SK-N-SH (cell line): ENCODE data around the gene MAPK1. TPM values are rescaled to one million over a fixed set of nuclear protein-coding genes. Genes with fewer than 3 reads are reported as not detected.

Experiments used
- CTCF ChIA-PET: fragments of 300-600, 350-600 bp; formaldehyde crosslinking; extraction: SDS; loops from one replicate; lab custom pipeline; 2021; lab: Yijun Ruan, JAX
- POLR2A ChIA-PET: fragments of 350-600 bp; sonication (Branson Sonifier 250); formaldehyde crosslinking; extraction: SDS; loops from one replicate; lab custom pipeline; 2020; ENCODE audit warnings: antibody characterized with exemption, inconsistent platforms; lab: Yijun Ruan, JAX
- DNase-seq: peaks from one replicate; pipeline ENCODE4 v3.0.0; 2012
- H2AFZ ChIP-seq: fragments of 200-600 bp; sonication (generic); 2 replicates; pipeline ENCODE4 v1.8.1; 2016; ENCODE audit warnings: antibody characterized with exemption, mild to moderate bottlenecking, low read depth
- H3F3A ChIP-seq: fragments of 200-600 bp; sonication (generic); replicated peaks from 2 replicates; pipeline ENCODE3; 2016; ENCODE audit warnings: antibody characterized with exemption, mild to moderate bottlenecking; ENCODE audit not compliant: insufficient read depth
- H3K27ac ChIP-seq, 2 experiments: fragments of 200-500 bp in 1 of 2; fragments of 200-600 bp in 1 of 2; sonication (Bioruptor generic) in 1 of 2; sonication (generic), shearing (Covaris generic) in 1 of 2; 2 replicates each; pipeline versions ENCODE4 v1.5.1 to v1.6.1; 2014 to 2016; ENCODE audit warnings: low read depth in 2 of 2, inconsistent platforms in 1 of 2, low read length in 1 of 2, mild to moderate bottlenecking in 1 of 2, mixed read lengths in 1 of 2
- H3K27me3 ChIP-seq: fragments of 200-600 bp; sonication (generic), shearing (Covaris generic); 2 replicates; pipeline ENCODE4 v1.6.1; 2016; ENCODE audit warnings: mixed run types; ENCODE audit not compliant: insufficient read depth
- H3K36me3 ChIP-seq, 2 experiments: fragments of 200-500 bp in 1 of 2; fragments of 200-600 bp in 1 of 2; sonication (Bioruptor generic) in 1 of 2; sonication (generic) in 1 of 2; replicated peaks in 1 of 2; 2 replicates each; pipeline versions ENCODE3 to v1.5.1; 2014 to 2016; ENCODE audit warnings: low read length in 1 of 2, mild to moderate bottlenecking in 1 of 2; ENCODE audit not compliant: insufficient read depth in 2 of 2, control insufficient read depth in 1 of 2
- H3K4me1 ChIP-seq, 2 experiments: fragments of 200-500 bp in 1 of 2; fragments of 200-600 bp in 1 of 2; sonication (Bioruptor generic) in 1 of 2; sonication (generic), shearing (Covaris generic) in 1 of 2; 2 replicates each; pipeline versions ENCODE4 v1.5.1 to v1.6.1; 2014 to 2016; ENCODE audit warnings: low read depth in 1 of 2, low read length in 1 of 2, mixed run types in 1 of 2; ENCODE audit not compliant: insufficient read depth in 2 of 2, control insufficient read depth in 1 of 2
- H3K4me2 ChIP-seq: fragments of 200-600 bp; sonication (generic), shearing (Covaris generic); 2 replicates; pipeline ENCODE4 v1.6.1; 2017; ENCODE audit warnings: mixed run types
- H3K4me3 ChIP-seq, 2 experiments: fragments of 200-500 bp in 1 of 2; fragments of 200-600 bp in 1 of 2; sonication (Bioruptor generic) in 1 of 2; sonication (generic), shearing (Covaris generic) in 1 of 2; 2 replicates each; pipeline versions ENCODE4 v1.5.1 to v1.8.1; 2014 to 2016; ENCODE audit warnings: low read depth in 2 of 2, inconsistent platforms in 1 of 2, low read length in 1 of 2, mild to moderate bottlenecking in 1 of 2, mixed read lengths in 1 of 2, moderate library complexity in 1 of 2
- H3K79me2 ChIP-seq: fragments of 200-600 bp; sonication (generic); 2 replicates; pipeline ENCODE4 v1.8.1; 2017; ENCODE audit warnings: mild to moderate bottlenecking; ENCODE audit not compliant: insufficient read depth
- H3K9ac ChIP-seq: fragments of 200-600 bp; sonication (generic); 2 replicates; pipeline ENCODE4 v1.6.1; 2017; ENCODE audit warnings: mixed run types
- H3K9me2 ChIP-seq: fragments of 200-600 bp; sonication (generic); 2 replicates; pipeline ENCODE4 v1.6.1; 2017; ENCODE audit warnings: mixed run types
- H3K9me3 ChIP-seq: fragments of 200-600 bp; sonication (generic); 2 replicates; pipeline ENCODE4 v1.6.1; 2017; ENCODE audit warnings: mixed run types, mild to moderate bottlenecking, moderate library complexity
- H4K20me1 ChIP-seq: fragments of 200-600 bp; sonication (generic); 2 replicates; pipeline ENCODE4 v1.6.1; 2017; ENCODE audit warnings: mild to moderate bottlenecking, mixed run types; ENCODE audit not compliant: insufficient read depth
- CTCF ChIP-seq: fragments of 200-600 bp; sonication (generic); IDR thresholded peaks from 2 replicates; pipeline ENCODE4 v1.6.1; 2017; ENCODE audit warnings: antibody characterized with exemption, mild to moderate bottlenecking, moderate library complexity
- EP300 ChIP-seq, 2 experiments: IDR thresholded peaks; 2 replicates each; pipeline versions ENCODE4 v1.4.0 to v1.6.1; 2012; ENCODE audit warnings: borderline replicate concordance in 1 of 2, low read depth in 1 of 2, low read length in 1 of 2
- FOSL2 ChIP-seq: IDR thresholded peaks from 2 replicates; pipeline ENCODE4 v1.4.0; 2012; ENCODE audit warnings: low read depth, mild to moderate bottlenecking, moderate library complexity, borderline replicate concordance
- FOXJ3 ChIP-seq: sonication (generic); formaldehyde crosslinking; IDR thresholded peaks from 2 replicates; pipeline ENCODE4 v1.5.1; 2020; ENCODE audit warnings: mild to moderate bottlenecking, missing genetic modification reagents
- GABPA ChIP-seq: IDR thresholded peaks from 2 replicates; pipeline ENCODE4 v1.4.0; 2012; ENCODE audit warnings: low read depth, mild to moderate bottlenecking
- GATA2 ChIP-seq: sonication (generic); formaldehyde crosslinking; IDR thresholded peaks from 2 replicates; pipeline ENCODE4 v1.5.0; 2020; ENCODE audit warnings: mild to moderate bottlenecking, missing genetic modification reagents
- IRF3 ChIP-seq: fragments of 150-350 bp; IDR thresholded peaks from 2 replicates; pipeline ENCODE4 v1.6.1; 2016; ENCODE audit warnings: mild to moderate bottlenecking, low read depth, low read length
- JUND ChIP-seq: IDR thresholded peaks from 2 replicates; pipeline ENCODE4 v1.4.0; 2012
- MAX ChIP-seq: IDR thresholded peaks from 2 replicates; pipeline ENCODE4 v1.4.0; 2012; ENCODE audit warnings: low read depth
- REST ChIP-seq: IDR thresholded peaks from 2 replicates; pipeline ENCODE4 v1.6.1; 2012; ENCODE audit warnings: mild to moderate bottlenecking, low read depth, low read length, moderate library complexity
- RXRA ChIP-seq: IDR thresholded peaks from 2 replicates; pipeline ENCODE4 v1.4.0; 2012; ENCODE audit warnings: low read depth, mild to moderate bottlenecking, borderline replicate concordance
- SMC3 ChIP-seq: IDR thresholded peaks from 2 replicates; pipeline ENCODE4 v1.6.1; 2012; ENCODE audit warnings: low read depth, low read length, improper control_type of control experiment
- ZBTB33 ChIP-seq: IDR thresholded peaks from 2 replicates; pipeline ENCODE4 v1.4.0; 2012; ENCODE audit warnings: low read depth, borderline replicate concordance
- WGBS: methylation state at CpG from one replicate; pipeline ENCODE4 v1.1.6; 2017; ENCODE audit warnings: low lambda C conversion rate; 5-methylcytosine and 5-hydroxymethylcytosine counted together
- polyA plus RNA-seq, 3 experiments: library from polyadenylated mRNA; depleted of rRNA; stranded (reverse); fragments of >200 nt; gene quantifications; 2 replicates each; pipeline ENCODE4 v1.2.3, GENCODE V29; 2012

Gene MAPK1
- polyA plus RNA-seq, 1 of the 3 experiments (the other 2 are of a cell fraction), result 25.6 TPM

GRCh38 chr22:21861851-21862250, 5.6 kb downstream of the MAPK1 start:
- H3K9me2 ChIP-seq, result no peaks in the 10 kb centered on the region
- peaks cover 4% of the 10 kb centered on the region for H3F3A ChIP-seq
- TF ChIP-seq GATA2 (CRISPR knock-in tag) (no peak), JUND (no peak), RXRA (no peak), REST (no peak), FOXJ3 (CRISPR knock-in tag) (no peak), MAX (no peak), GABPA (no peak)
- H3K9ac ChIP-seq, result no peak overlapping the region
- H3K27ac ChIP-seq, result no peak overlapping the region
- H3K27me3 ChIP-seq, result no peaks in the 10 kb centered on the region
- no peak overlapping the region for H3K4me3 ChIP-seq
- peaks cover 100% of the 10 kb centered on the region for H3K79me2 ChIP-seq
- peaks cover 0 to 5% of the 10 kb centered on the region in 2 experiments for H3K36me3 ChIP-seq
- no peaks in the 10 kb centered on the region for H3K9me3 ChIP-seq
- CTCF ChIA-PET, result interaction anchor here (1.0 to 2.4 kb wide), 2 partner anchors 10 to 77 kb away, joined by 4 to 8 read pairs; no protein-coding TSS in a partner anchor
- no peak for DNase-seq
- H2AFZ ChIP-seq, result no peak overlapping the region
- H3K4me2 ChIP-seq, result no peak overlapping the region
- POLR2A ChIA-PET, result no interaction called here
- peaks cover 14 to 16% of the 10 kb centered on the region in 2 experiments; a peak in 3 of 4 replicates for H3K4me1 ChIP-seq
- H4K20me1 ChIP-seq, result peaks cover 100% of the 10 kb centered on the region

GRCh38 chr22:21861264-21861848, 6.1 kb downstream of the MAPK1 start:
- H4K20me1 ChIP-seq, result peaks cover 100% of the 10 kb centered on the region
- WGBS, result 86% methylated on average over 3 of the region's 3 CpGs
- H3K9ac ChIP-seq, result no peak overlapping the region
- H3K4me2 ChIP-seq, result no peak overlapping the region
- H3K36me3 ChIP-seq, result peaks cover 0 to 5% of the 10 kb centered on the region in 2 experiments
- H3K27ac ChIP-seq, result no peak overlapping the region
- no peak for TF ChIP-seq SMC3
- TF ChIP-seq IRF3, result no peak
- no peak for TF ChIP-seq GATA2 (CRISPR knock-in tag)
- TF ChIP-seq FOXJ3 (CRISPR knock-in tag), result no peak
- no peak for TF ChIP-seq FOSL2
- TF ChIP-seq EP300 (IDR thresholded peaks at IDR 0.05; ENCODE audit: borderline replicate concordance in 1 of 2, low read depth in 1 of 2, low read length in 1 of 2), result no peak
- no peak for TF ChIP-seq ZBTB33
- TF ChIP-seq CTCF, result no peak
- no peak for TF ChIP-seq MAX
- POLR2A ChIA-PET, result no interaction called here
- H2AFZ ChIP-seq, result no peak overlapping the region
- peaks cover 100% of the 10 kb centered on the region for H3K79me2 ChIP-seq
- DNase-seq, result no peak
- peaks cover 14 to 16% of the 10 kb centered on the region in 2 experiments; a peak in 3 of 4 replicates for H3K4me1 ChIP-seq
- no peaks in the 10 kb centered on the region for H3K9me2 ChIP-seq
- no peaks in the 10 kb centered on the region for H3K9me3 ChIP-seq
- H3K4me3 ChIP-seq, result no peak overlapping the region
- H3F3A ChIP-seq, result peaks cover 4% of the 10 kb centered on the region
- no peaks in the 10 kb centered on the region for H3K27me3 ChIP-seq
- CTCF ChIA-PET, result interaction anchor here (1.7 to 2.4 kb wide), 2 partner anchors 12 to 77 kb away, joined by 3 to 8 read pairs; no protein-coding TSS in a partner anchor
